HepG2 (cell line): ENCODE data around the gene FAP. TPM values are rescaled to one million over a fixed set of nuclear protein-coding genes. Genes with fewer than 3 reads are reported as not detected.

Experiments
- ATAC-seq: fragments of 200-7000 bp; cut with Tn5 transposase; 3 replicates; pipeline ENCODE4 v1.9.1; 2020; ENCODE audit warnings: mild to moderate bottlenecking, moderate library complexity
- BruUV-seq: library from RNA; stranded (reverse); fragments of 400-500 nt; replicated peaks from 2 replicates; lab custom pipeline; 2021; lab: Mats Ljungman, UMichigan
- CTCF ChIA-PET: fragments of 300-600 bp; formaldehyde crosslinking; extraction: SDS; loops from one replicate; lab custom pipeline; 2021; ENCODE audit warnings: low total read pairs, inconsistent platforms, low intra/inter-chr PET ratio; lab: Yijun Ruan, JAX
- POLR2A ChIA-PET: fragments of 350-600 bp; sonication (Branson Sonifier 250); formaldehyde crosslinking; loops from one replicate; lab custom pipeline; 2020; ENCODE audit warnings: antibody characterized with exemption, inconsistent platforms; lab: Yijun Ruan, JAX
- DNase-seq: peaks from one replicate; pipeline ENCODE4 v3.0.0-alpha.2; 2015; ENCODE audit warnings: low spot score
- FAIRE-seq: peaks from 3 replicates; lab custom pipeline; 2011; peaks lifted over from hg19 to GRCh38; lab: Jason Lieb, UNC
- H2AFZ ChIP-seq: one replicate; pipeline ENCODE4 v1.6.1; 2011; ENCODE audit warnings: low read length, inconsistent platforms
- H3K27ac ChIP-seq: fragments of 300-600 bp; 3 replicates; pipeline ENCODE4 v1.8.0; 2011; ENCODE audit warnings: mixed run types, mild to moderate bottlenecking, mixed read lengths, low read length, inconsistent platforms; ENCODE audit not compliant: insufficient read depth; ENCODE audit errors: extremely low read length
- H3K27me3 ChIP-seq, 2 experiments: fragments of 200-600 bp in 1 of 2; 2 replicates in 1 of 2; 3 replicates in 1 of 2; pipeline versions ENCODE4 v1.6.0 to v1.8.0; 2011; ENCODE audit warnings: low read length in 2 of 2, mild to moderate bottlenecking in 2 of 2, moderate library complexity in 2 of 2, inconsistent platforms in 1 of 2; ENCODE audit not compliant: insufficient read depth in 2 of 2, control insufficient read depth in 1 of 2
- H3K36me3 ChIP-seq, 2 experiments: fragments of 200-600 bp in 1 of 2; replicated peaks in 1 of 2; 2 replicates in 1 of 2; 3 replicates in 1 of 2; pipeline versions ENCODE4 v1.5.1 to v1.8.0; 2011; ENCODE audit warnings: low read length in 2 of 2, inconsistent platforms in 1 of 2; ENCODE audit not compliant: insufficient read depth in 2 of 2, control insufficient read depth in 1 of 2
- H3K4me1 ChIP-seq: 2 replicates; pipeline ENCODE4 v1.5.1; 2012; ENCODE audit warnings: low read length, inconsistent platforms; ENCODE audit not compliant: insufficient read depth
- H3K4me2 ChIP-seq: 2 replicates; pipeline ENCODE4 v1.6.0; 2011; ENCODE audit warnings: low read depth, low read length, inconsistent platforms
- H3K4me3 ChIP-seq, 3 experiments: fragments of 200-600 bp in 1 of 3; sonication (generic), shearing (Covaris generic) in 1 of 3; replicated peaks in 1 of 3; 2 replicates each; pipeline ENCODE4 v1.5.1; 2011 to 2016; ENCODE audit warnings: low read length in 3 of 3, inconsistent platforms in 2 of 3, low read depth in 2 of 3, mild to moderate bottlenecking in 2 of 3, control low read depth in 1 of 3, mixed read lengths in 1 of 3; ENCODE audit not compliant: insufficient read depth in 1 of 3
- H3K79me2 ChIP-seq: one replicate; pipeline ENCODE4 v1.6.1; 2011; ENCODE audit warnings: low read length, inconsistent platforms; ENCODE audit not compliant: insufficient read depth
- H3K9ac ChIP-seq: 2 replicates; pipeline ENCODE4 v1.6.0; 2011; ENCODE audit warnings: mild to moderate bottlenecking, low read depth, low read length, inconsistent platforms; ENCODE audit not compliant: insufficient read depth
- H3K9me3 ChIP-seq: 2 replicates; pipeline ENCODE4 v1.5.1; 2012; ENCODE audit warnings: mild to moderate bottlenecking, low read length
- H4K20me1 ChIP-seq: 2 replicates; pipeline ENCODE4 v1.6.0; 2011; ENCODE audit warnings: inconsistent platforms, mild to moderate bottlenecking, low read length, moderate library complexity; ENCODE audit not compliant: insufficient read depth
- BATF2 ChIP-seq: sonication (generic); formaldehyde crosslinking; IDR thresholded peaks from 2 replicates; pipeline ENCODE4 v1.8.0; 2022; ENCODE audit warnings: mild to moderate bottlenecking, missing genetic modification reagents, moderate library complexity
- HMG20B ChIP-seq: conservative IDR thresholded peaks from 2 replicates; pipeline ENCODE4 v1.6.1; 2016; ENCODE audit warnings: missing genetic modification reagents, missing compliant biosample characterization
- JUN ChIP-seq: sonication (generic); formaldehyde crosslinking; IDR thresholded peaks from 2 replicates; pipeline ENCODE4 v1.4.0; 2020; ENCODE audit warnings: mild to moderate bottlenecking, missing genetic modification reagents
- THAP7 ChIP-seq: sonication (generic); formaldehyde crosslinking; IDR thresholded peaks from 2 replicates; pipeline ENCODE4 v1.8.1; 2023; ENCODE audit warnings: mild to moderate bottlenecking, missing genetic modification reagents
- TRAFD1 ChIP-seq: sonication (generic); formaldehyde crosslinking; IDR thresholded peaks from 2 replicates; pipeline ENCODE4 v1.5.1; 2020; ENCODE audit warnings: missing genetic modification reagents, mild to moderate bottlenecking, borderline replicate concordance
- U2AF2 ChIP-seq: fragments of 200-400 bp; formaldehyde crosslinking; IDR thresholded peaks from 2 replicates; pipeline ENCODE4 v1.6.1; 2017; ENCODE audit warnings: low read depth, mild to moderate bottlenecking, low read length
- ZBTB10 ChIP-seq: sonication (generic); formaldehyde crosslinking; IDR thresholded peaks from 2 replicates; pipeline ENCODE4 v1.4.0; 2020; ENCODE audit warnings: missing genetic modification reagents, borderline replicate concordance
- ZBTB44 ChIP-seq: sonication (generic); formaldehyde crosslinking; IDR thresholded peaks from 2 replicates; pipeline ENCODE4 v1.4.0; 2020; ENCODE audit warnings: missing genetic modification reagents
- ZNF710 ChIP-seq: sonication (generic); formaldehyde crosslinking; IDR thresholded peaks from 2 replicates; pipeline ENCODE4 v1.5.0; 2020; ENCODE audit warnings: mild to moderate bottlenecking, missing genetic modification reagents, borderline replicate concordance
- ZNF772 ChIP-seq: sonication (generic); formaldehyde crosslinking; IDR thresholded peaks from 2 replicates; pipeline ENCODE4 v1.5.0; 2020; ENCODE audit warnings: mild to moderate bottlenecking, missing genetic modification reagents
- ZNF777 ChIP-seq: sonication (generic); formaldehyde crosslinking; IDR thresholded peaks from 2 replicates; pipeline ENCODE4 v1.4.0; 2020; ENCODE audit warnings: missing genetic modification reagents
- WGBS: methylation state at CpG from one replicate; pipeline ENCODE4 v1.1.6; 2017; ENCODE audit warnings: low lambda C conversion rate; 5-methylcytosine and 5-hydroxymethylcytosine counted together
- in situ Hi-C: cut with HindIII; loops from 2 replicates; pipeline ENCODE4 v1.10.0; 2017; ENCODE audit warnings: low pct_unique_long_range_greater_than_20kb; ENCODE audit not compliant: extremely low pct_ligation_motif_present
- intact Hi-C: fragments of 100-400 bp; cut with micrococcal nuclease; formaldehyde crosslinking; loops from one replicate; pipeline ENCODE4 v1.10.0; 2022; ENCODE audit not compliant: unreplicated experiment
- polyA plus RNA-seq, 8 experiments: library from polyadenylated mRNA; depleted of rRNA in 3 of 8; stranded (reverse) in 7 of 8; unstranded in 1 of 8; fragments of >200 nt; fragmentation: Illumina TruSeq in 4 of 8; extraction: Trizol in 4 of 8; gene quantifications; 2 replicates each; pipeline versions ENCODE4 v1.2.1 to v1.2.3, GENCODE V29; 2011 to 2016; ENCODE audit warnings: low read depth in 4 of 8, missing spikeins in 1 of 8, mixed read lengths in 1 of 8; ENCODE audit not compliant: insufficient read depth in 1 of 8
- total RNA-seq, 5 experiments: library from RNA; depleted of rRNA; stranded (reverse); fragments of >200 nt; fragmentation: Illumina TruSeq; extraction: Trizol; gene quantifications; 2 replicates each; pipeline ENCODE4 v1.2.3, GENCODE V29; 2016; ENCODE audit warnings: low read depth in 1 of 5

The FAP gene
- total and polyA plus RNA-seq, 2 of the 13 experiments (the other 11 are each of a cell fraction or from before 2014, with no cell fraction given), result not detected

- no peak for TF ChIP-seq BATF2 (CRISPR knock-in tag)
- no peak for TF ChIP-seq ZBTB10 (CRISPR knock-in tag)
- no peak for TF ChIP-seq HMG20B (CRISPR knock-in tag)
- no peak for TF ChIP-seq JUN (CRISPR knock-in tag)
- no peak for TF ChIP-seq ZNF772 (CRISPR knock-in tag)
These were observed 58.3 kb downstream of the FAP start (continued) for GRCh38 chr2:162184821-162185450.

- H3K27me3 ChIP-seq, result peaks cover 0 to 17% of the 10 kb centered on the region in 2 experiments; a peak in 2 of 5 replicates
- intact Hi-C loops (no loop called here), in situ Hi-C loops (no loop called here)
- H2AFZ ChIP-seq, result no peak overlapping the region
- H3K36me3 ChIP-seq, result no peaks in the 10 kb centered on the region
- BruUV-seq, result no TSS peak
- FAIRE-seq (no peak), ATAC-seq (no peak), DNase-seq (no peak)
- 4% methylated on average over 6 of the region's 6 CpGs for WGBS
- H4K20me1 ChIP-seq, result no peaks in the 10 kb centered on the region
- H3K27ac ChIP-seq, result no peak overlapping the region
- POLR2A ChIA-PET, result no interaction called here
- H3K4me2 ChIP-seq, result no peak overlapping the region
- no peaks in the 10 kb centered on the region for H3K79me2 ChIP-seq
- H3K9ac ChIP-seq, result no peak overlapping the region
- no peak overlapping the region for H3K4me3 ChIP-seq
- no peaks in the 10 kb centered on the region for H3K4me1 ChIP-seq
- H3K9me3 ChIP-seq, result no peaks in the 10 kb centered on the region
- CTCF ChIA-PET, result no interaction called here
- no peak for TF ChIP-seq U2AF2
- no peak for TF ChIP-seq ZBTB44
- no peak for TF ChIP-seq THAP7 (CRISPR knock-in tag)
- TF ChIP-seq ZNF710 (CRISPR knock-in tag), result no peak
- no peak for TF ChIP-seq ZNF777
- no peak for TF ChIP-seq TRAFD1 (CRISPR knock-in tag)
These were observed 58.9 kb downstream of the FAP start for GRCh38 chr2:162184359-162184758.
